Panc1 (cell line): ENCODE measurements around the gene COL11A1.

Experiments used
- POLR2AphosphoS5 ChIP-seq: IDR thresholded peaks from 2 replicates; pipeline ENCODE4 v1.6.1; 2012; ENCODE audit warnings: mild to moderate bottlenecking, low read depth, low read length, moderate library complexity
- SIN3A ChIP-seq: IDR thresholded peaks from 2 replicates; pipeline ENCODE4 v1.6.1; 2012; ENCODE audit warnings: low read depth, mild to moderate bottlenecking, low read length, moderate library complexity, borderline replicate concordance; ENCODE audit not compliant: insufficient read depth
- TCF7L2 ChIP-seq: IDR thresholded peaks from 2 replicates; pipeline ENCODE4 v1.6.1; 2011; ENCODE audit warnings: mild to moderate bottlenecking, low read depth, low read length, inconsistent platforms
- TF ChIP-seq, protein P1 (sequence below): fragments of 450-650 bp; IDR thresholded peaks from 2 replicates; pipeline ENCODE4 v1.5.1; 2017; ENCODE audit warnings: mild to moderate bottlenecking

DNA sequence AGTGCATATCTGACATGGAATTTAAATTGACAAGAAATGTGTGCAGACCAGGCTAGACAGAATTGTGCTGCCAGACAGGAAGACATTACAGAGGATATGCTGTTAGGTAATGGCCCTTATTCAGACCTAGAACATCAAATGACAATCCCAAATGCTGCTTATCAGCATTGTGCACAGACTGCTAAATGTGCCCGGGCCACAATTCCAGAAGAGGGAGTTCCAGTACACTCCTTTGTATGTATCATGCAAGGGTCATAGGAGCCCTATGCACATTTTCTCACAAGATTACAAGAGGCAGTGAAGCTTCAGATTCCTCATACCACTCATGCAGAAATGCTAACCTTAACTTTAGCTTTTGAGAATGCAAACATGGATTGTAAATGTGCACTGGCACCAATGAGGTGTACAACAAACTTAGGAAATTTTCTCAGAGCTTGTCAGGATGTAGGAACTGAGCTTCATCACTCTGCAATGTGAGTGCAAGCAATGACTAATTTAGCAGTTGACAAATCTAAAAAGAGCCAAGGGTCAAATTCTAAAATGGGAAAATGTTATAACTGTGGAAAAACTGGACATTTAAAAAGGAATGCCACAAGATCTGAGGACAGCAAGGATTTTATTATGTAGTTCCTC is 273.5 kb downstream of the COL11A1 start:
- TF ChIP-seq, protein P1, sequence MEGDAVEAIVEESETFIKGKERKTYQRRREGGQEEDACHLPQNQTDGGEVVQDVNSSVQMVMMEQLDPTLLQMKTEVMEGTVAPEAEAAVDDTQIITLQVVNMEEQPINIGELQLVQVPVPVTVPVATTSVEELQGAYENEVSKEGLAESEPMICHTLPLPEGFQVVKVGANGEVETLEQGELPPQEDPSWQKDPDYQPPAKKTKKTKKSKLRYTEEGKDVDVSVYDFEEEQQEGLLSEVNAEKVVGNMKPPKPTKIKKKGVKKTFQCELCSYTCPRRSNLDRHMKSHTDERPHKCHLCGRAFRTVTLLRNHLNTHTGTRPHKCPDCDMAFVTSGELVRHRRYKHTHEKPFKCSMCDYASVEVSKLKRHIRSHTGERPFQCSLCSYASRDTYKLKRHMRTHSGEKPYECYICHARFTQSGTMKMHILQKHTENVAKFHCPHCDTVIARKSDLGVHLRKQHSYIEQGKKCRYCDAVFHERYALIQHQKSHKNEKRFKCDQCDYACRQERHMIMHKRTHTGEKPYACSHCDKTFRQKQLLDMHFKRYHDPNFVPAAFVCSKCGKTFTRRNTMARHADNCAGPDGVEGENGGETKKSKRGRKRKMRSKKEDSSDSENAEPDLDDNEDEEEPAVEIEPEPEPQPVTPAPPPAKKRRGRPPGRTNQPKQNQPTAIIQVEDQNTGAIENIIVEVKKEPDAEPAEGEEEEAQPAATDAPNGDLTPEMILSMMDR, result no peak
- TF ChIP-seq POLR2AphosphoS5 (no peak), SIN3A (no peak), TCF7L2 (no peak)
